ENCODE results near the gene CAPN15. TPM values are rescaled to one million over a fixed set of nuclear protein-coding genes. Genes with fewer than 3 reads are reported as not detected.

The CAPN15 gene
- total RNA-seq, 1 experiment from 2014 or later, result 26.7 TPM

GRCh38 chr16:543301-544164 is 16.0 kb downstream of the CAPN15 start:
- no peak overlapping the region for H3K9ac ChIP-seq (ENCODE audit: low read length)
- H4K20me1 ChIP-seq (ENCODE audit: insufficient read depth, low read depth, low read length), result 0 out of 2 replicates have a peak, but pooled peaks cover 2% of the 10 kb centered on the region
- no peak for DNase-seq
- no peaks in the 10 kb centered on the region for H3K4me1 ChIP-seq (ENCODE audit: low read length)
- peaks cover 38% of the 10 kb centered on the region for H3K79me2 ChIP-seq (ENCODE audit: low read length)
- H3K9me3 ChIP-seq (ENCODE audit: low read length), result no peaks in the 10 kb centered on the region
- no peaks in the 10 kb centered on the region for H3K9me2 ChIP-seq (replicated peaks; ENCODE audit: insufficient read depth, low read length)
- peaks cover 3% of the 10 kb centered on the region; the same call in 1 of the 2 replicates for H3K36me3 ChIP-seq (ENCODE audit: insufficient read depth, low read length)
- no peak overlapping the region for H2AFZ ChIP-seq (ENCODE audit: low read length)
- no peak overlapping the region for H3K4me2 ChIP-seq (ENCODE audit: low read depth, low read length, poor library complexity, severe bottlenecking)
- H3K27me3 ChIP-seq (ENCODE audit: low read length), result no peaks in the 10 kb centered on the region
- H3K4me3 ChIP-seq (ENCODE audit: low read length), result no peak overlapping the region
- H3K27ac ChIP-seq (ENCODE audit: low read length), result no peak overlapping the region

GRCh38 chr16:544517-544916 is 17.0 kb downstream of the CAPN15 start:
- Histone ChIP-seq H3K27me3 (ENCODE audit: low read length) (no peaks in the 10 kb centered on the region), H3K79me2 (ENCODE audit: low read length) (peaks cover 32% of the 10 kb centered on the region)

GRCh38 chr16:546909-547770 is 19.6 kb downstream of the CAPN15 start:
- Histone ChIP-seq H3K79me2 (ENCODE audit: low read length) (peaks cover 9% of the 10 kb centered on the region), H3K4me2 (ENCODE audit: low read depth, low read length, poor library complexity, severe bottlenecking) (no peak overlapping the region), H3K36me3 (ENCODE audit: insufficient read depth, low read length) (no peaks in the 10 kb centered on the region), H2AFZ (ENCODE audit: low read length) (no peak overlapping the region), H3K4me3 (ENCODE audit: low read length) (no peak overlapping the region), H3K27me3 (ENCODE audit: low read length) (no peaks in the 10 kb centered on the region), H3K4me1 (ENCODE audit: low read length) (no peaks in the 10 kb centered on the region), H3K9me2 (replicated peaks; ENCODE audit: insufficient read depth, low read length) (no peaks in the 10 kb centered on the region), H3K27ac (ENCODE audit: low read length) (no peak overlapping the region), H3K9ac (ENCODE audit: low read length) (no peak overlapping the region), H3K9me3 (ENCODE audit: low read length) (no peaks in the 10 kb centered on the region), H4K20me1 (ENCODE audit: insufficient read depth, low read depth, low read length) (0 out of 2 replicates have a peak, but pooled peaks cover under 1% of the 10 kb centered on the region)
- no peak for DNase-seq

More at GRCh38 chr16:544517-544916, 17.0 kb downstream of the CAPN15 start:
- H3K4me3 ChIP-seq (ENCODE audit: low read length), result no peak overlapping the region
- no peak overlapping the region for H2AFZ ChIP-seq (ENCODE audit: low read length)
- H3K36me3 ChIP-seq (ENCODE audit: insufficient read depth, low read length), result no peaks in the 10 kb centered on the region
- H3K9me2 ChIP-seq (replicated peaks; ENCODE audit: insufficient read depth, low read length), result no peaks in the 10 kb centered on the region
- no peak overlapping the region for H3K4me2 ChIP-seq (ENCODE audit: low read depth, low read length, poor library complexity, severe bottlenecking)
- 0 out of 2 replicates have a peak, but pooled peaks cover 2% of the 10 kb centered on the region for H4K20me1 ChIP-seq (ENCODE audit: insufficient read depth, low read depth, low read length)
- H3K4me1 ChIP-seq (ENCODE audit: low read length), result no peaks in the 10 kb centered on the region
- H3K27ac ChIP-seq (ENCODE audit: low read length), result no peak overlapping the region
- no peak overlapping the region for H3K9ac ChIP-seq (ENCODE audit: low read length)
- no peaks in the 10 kb centered on the region for H3K9me3 ChIP-seq (ENCODE audit: low read length)
- DNase-seq, result no peak

- no peaks in the 10 kb centered on the region for H3K36me3 ChIP-seq (ENCODE audit: insufficient read depth, low read length)
Observed at GRCh38 chr16:548586-548985, 21.1 kb downstream of the CAPN15 start.

GRCh38 chr16:549544-550263 is 22.2 kb downstream of the CAPN15 start:
- H3K9me3 ChIP-seq (ENCODE audit: low read length), result no peaks in the 10 kb centered on the region
- no peaks in the 10 kb centered on the region for H3K36me3 ChIP-seq (ENCODE audit: insufficient read depth, low read length)
- no peak overlapping the region for H2AFZ ChIP-seq (ENCODE audit: low read length)
- H4K20me1 ChIP-seq (ENCODE audit: insufficient read depth, low read depth, low read length), result 0 out of 2 replicates have a peak, but pooled peaks cover 6% of the 10 kb centered on the region
- no peaks in the 10 kb centered on the region for H3K4me1 ChIP-seq (ENCODE audit: low read length)
- no peaks in the 10 kb centered on the region for H3K79me2 ChIP-seq (ENCODE audit: low read length)
- no peak overlapping the region for H3K9ac ChIP-seq (ENCODE audit: low read length)
- no peak overlapping the region for H3K27ac ChIP-seq (ENCODE audit: low read length)
- DNase-seq, result no peak
- H3K4me3 ChIP-seq (ENCODE audit: low read length), result no peak overlapping the region
- H3K9me2 ChIP-seq (replicated peaks; ENCODE audit: insufficient read depth, low read length), result no peaks in the 10 kb centered on the region
- H3K4me2 ChIP-seq (ENCODE audit: low read depth, low read length, poor library complexity, severe bottlenecking), result no peak overlapping the region
- no peaks in the 10 kb centered on the region for H3K27me3 ChIP-seq (ENCODE audit: low read length)

More at GRCh38 chr16:548586-548985, 21.1 kb downstream of the CAPN15 start:
- H3K79me2 ChIP-seq (ENCODE audit: low read length), result no peaks in the 10 kb centered on the region
- DNase-seq, result no peak
- H3K4me1 ChIP-seq (ENCODE audit: low read length), result no peaks in the 10 kb centered on the region
- H3K4me2 ChIP-seq (ENCODE audit: low read depth, low read length, poor library complexity, severe bottlenecking), result no peak overlapping the region
- 0 out of 2 replicates have a peak, but pooled peaks cover 4% of the 10 kb centered on the region for H4K20me1 ChIP-seq (ENCODE audit: insufficient read depth, low read depth, low read length)
- H3K9ac ChIP-seq (ENCODE audit: low read length), result no peak overlapping the region
- H3K27ac ChIP-seq (ENCODE audit: low read length), result no peak overlapping the region
- H3K4me3 ChIP-seq (ENCODE audit: low read length), result no peak overlapping the region
- H3K9me3 ChIP-seq (ENCODE audit: low read length), result no peaks in the 10 kb centered on the region
- no peaks in the 10 kb centered on the region for H3K27me3 ChIP-seq (ENCODE audit: low read length)
- H3K9me2 ChIP-seq (replicated peaks; ENCODE audit: insufficient read depth, low read length), result no peaks in the 10 kb centered on the region
- no peak overlapping the region for H2AFZ ChIP-seq (ENCODE audit: low read length)

- Histone ChIP-seq H3K27ac (ENCODE audit: low read length) (no peak overlapping the region), H3K9me3 (ENCODE audit: low read length) (no peaks in the 10 kb centered on the region), H3K4me1 (ENCODE audit: low read length) (no peaks in the 10 kb centered on the region), H3K27me3 (ENCODE audit: low read length) (no peaks in the 10 kb centered on the region), H3K79me2 (ENCODE audit: low read length) (no peaks in the 10 kb centered on the region), H3K4me3 (ENCODE audit: low read length) (no peak overlapping the region), H3K4me2 (ENCODE audit: low read depth, low read length, poor library complexity, severe bottlenecking) (no peak overlapping the region), H3K9me2 (replicated peaks; ENCODE audit: insufficient read depth, low read length) (no peaks in the 10 kb centered on the region), H2AFZ (ENCODE audit: low read length) (no peak overlapping the region), H3K36me3 (ENCODE audit: insufficient read depth, low read length) (no peaks in the 10 kb centered on the region), H3K9ac (ENCODE audit: low read length) (no peak overlapping the region), H4K20me1 (ENCODE audit: insufficient read depth, low read depth, low read length) (0 out of 2 replicates have a peak, but pooled peaks cover 6% of the 10 kb centered on the region)
- no peak for DNase-seq
Observed at GRCh38 chr16:551210-551609, 23.7 kb downstream of the CAPN15 start.

- no peaks in the 10 kb centered on the region for H3K27me3 ChIP-seq (ENCODE audit: low read length)
- no peaks in the 10 kb centered on the region for H3K9me3 ChIP-seq (ENCODE audit: low read length)
- no peak overlapping the region for H3K9ac ChIP-seq (ENCODE audit: low read length)
- H3K36me3 ChIP-seq (ENCODE audit: insufficient read depth, low read length), result no peaks in the 10 kb centered on the region
- 0 out of 2 replicates have a peak, but pooled peaks cover 6% of the 10 kb centered on the region for H4K20me1 ChIP-seq (ENCODE audit: insufficient read depth, low read depth, low read length)
- H3K27ac ChIP-seq (ENCODE audit: low read length), result no peak overlapping the region
- H3K9me2 ChIP-seq (replicated peaks; ENCODE audit: insufficient read depth, low read length), result no peaks in the 10 kb centered on the region
- DNase-seq, result no peak
- peaks cover 8% of the 10 kb centered on the region for H3K4me1 ChIP-seq (ENCODE audit: low read length)
- H2AFZ ChIP-seq (ENCODE audit: low read length), result no peak overlapping the region
- no peak overlapping the region for H3K4me3 ChIP-seq (ENCODE audit: low read length)
- no peak overlapping the region for H3K4me2 ChIP-seq (ENCODE audit: low read depth, low read length, poor library complexity, severe bottlenecking)
- H3K79me2 ChIP-seq (ENCODE audit: low read length), result no peaks in the 10 kb centered on the region
Observed at GRCh38 chr16:552171-552570, 24.7 kb downstream of the CAPN15 start.
